ENCODE results near the gene RASSF6.
"Not testable (repeated sequence)": the region's sequence is repeated elsewhere in the genome, so short reads cannot be mapped to it uniquely, and the experiment has no call there.

Gene RASSF6

DNA sequence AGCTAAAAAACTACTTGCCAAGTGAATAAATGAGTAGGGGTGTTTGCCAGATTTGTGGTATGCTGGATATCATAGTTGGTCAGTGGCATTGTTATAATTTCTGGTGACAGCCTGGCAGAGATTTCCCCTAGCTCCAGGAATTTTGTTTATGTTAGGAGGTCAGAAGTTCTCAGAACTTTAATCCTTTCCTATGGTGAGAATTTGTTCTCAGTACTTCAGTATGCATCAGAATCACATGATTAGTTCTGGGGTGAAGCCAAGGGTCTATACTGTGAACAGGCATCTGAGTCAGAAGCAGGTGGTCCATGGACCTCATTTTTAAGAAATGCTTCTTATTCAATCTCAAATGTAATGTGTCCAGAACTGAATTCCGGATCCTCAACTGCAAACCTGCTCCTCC lies 10.5 kb downstream of the RASSF6 start:
- DNase-seq, result no peak

DNA sequence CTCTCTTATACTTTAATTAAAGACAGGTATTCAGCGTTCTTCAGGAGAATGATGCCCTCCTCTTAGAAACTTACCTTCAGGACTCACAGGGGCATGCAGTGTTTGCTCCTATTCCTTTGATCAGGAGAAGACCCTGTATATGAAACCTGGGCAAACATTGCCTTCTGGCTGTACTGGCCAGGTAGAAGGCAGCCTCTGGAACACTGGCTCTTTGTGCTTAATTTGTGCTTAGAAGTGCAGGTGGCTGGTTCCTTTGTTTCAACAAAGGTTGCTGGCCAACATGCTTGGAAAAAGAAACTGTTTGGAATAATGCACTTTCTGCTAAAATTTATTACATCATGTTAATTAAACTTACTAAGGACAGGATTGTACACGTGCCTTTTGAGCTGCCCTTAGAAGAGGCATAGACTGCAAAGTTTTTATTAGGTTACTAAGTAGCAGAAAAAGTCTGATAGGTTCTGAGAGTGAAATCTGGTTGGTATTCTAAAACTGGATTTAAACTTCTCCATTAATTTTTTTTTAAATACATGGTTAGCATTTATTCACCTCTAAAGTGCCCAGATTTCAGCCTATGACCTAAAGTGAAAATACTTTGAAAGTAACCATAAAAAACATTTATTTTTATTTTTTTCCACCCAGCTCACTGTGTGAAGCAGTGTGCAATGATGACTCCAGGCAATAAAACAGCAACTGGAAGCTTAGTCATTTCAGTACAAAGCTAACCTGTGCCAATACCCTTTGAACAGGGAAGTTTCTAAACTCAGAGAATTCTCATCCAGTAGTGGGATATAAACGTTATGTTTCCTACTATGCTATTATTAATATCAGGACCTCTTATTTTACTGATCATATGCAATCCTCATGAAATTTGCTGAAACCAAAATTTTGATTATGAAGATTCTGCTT lies 11.3 kb downstream of the RASSF6 start:
- DNase-seq, result no peak

DNA sequence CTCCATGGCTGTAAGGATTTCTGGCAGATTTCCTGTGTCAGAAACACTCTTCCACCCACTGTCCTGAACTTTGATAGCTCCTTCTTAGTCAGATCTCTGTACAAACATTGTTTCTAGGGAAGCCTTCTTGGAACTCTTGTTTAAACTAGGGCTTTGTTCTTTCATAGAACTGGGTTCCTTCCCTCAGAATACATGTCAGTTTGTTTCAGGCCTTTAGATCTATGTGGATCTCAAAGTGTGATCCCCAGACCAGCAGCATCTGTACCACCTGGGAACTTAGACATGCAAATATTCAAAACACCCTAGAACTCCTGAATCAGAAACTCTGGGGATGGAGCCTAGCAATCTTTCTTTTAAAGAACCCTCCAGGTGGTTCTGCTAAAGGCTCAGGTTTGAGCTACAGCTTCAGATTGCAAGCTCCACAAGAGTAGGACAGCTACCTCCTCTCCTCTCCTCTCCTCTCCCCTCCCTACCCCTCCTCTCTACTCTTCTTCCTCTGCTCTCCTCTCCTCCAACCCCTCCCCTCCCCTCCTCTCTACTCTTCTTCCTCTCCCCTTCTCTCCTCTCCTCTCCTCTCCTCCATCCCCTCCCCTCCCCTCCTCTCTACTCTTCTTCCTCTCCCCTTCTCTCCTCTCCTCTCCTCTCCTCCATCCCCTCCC lies 12.7 kb downstream of the RASSF6 start:
- DNase-seq, result no peak

DNA sequence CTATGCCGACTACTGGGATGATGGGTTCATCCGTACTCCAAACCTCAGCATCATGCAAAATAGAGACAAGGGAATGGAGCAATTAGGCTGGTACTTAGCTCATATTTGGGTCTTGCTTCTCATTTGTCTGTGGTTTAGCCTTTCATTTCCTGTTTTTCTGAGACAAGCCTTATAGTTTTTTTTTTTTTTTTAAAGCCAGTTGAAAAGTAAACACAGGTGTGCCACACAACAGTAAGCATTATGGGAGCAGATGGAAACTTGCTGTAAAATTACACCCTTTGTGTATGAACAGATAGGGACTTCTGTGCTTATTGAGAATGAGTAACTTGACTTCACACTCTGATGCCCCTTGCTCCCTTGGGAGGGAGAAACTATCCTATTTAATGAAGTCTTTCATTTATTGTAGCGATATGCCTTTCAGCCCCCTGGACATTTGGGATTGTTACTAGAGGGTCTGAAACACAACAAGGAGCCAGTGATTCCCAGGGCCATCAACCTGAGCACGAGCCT lies 13.7 kb downstream of the RASSF6 start:
- no peak for DNase-seq

DNA sequence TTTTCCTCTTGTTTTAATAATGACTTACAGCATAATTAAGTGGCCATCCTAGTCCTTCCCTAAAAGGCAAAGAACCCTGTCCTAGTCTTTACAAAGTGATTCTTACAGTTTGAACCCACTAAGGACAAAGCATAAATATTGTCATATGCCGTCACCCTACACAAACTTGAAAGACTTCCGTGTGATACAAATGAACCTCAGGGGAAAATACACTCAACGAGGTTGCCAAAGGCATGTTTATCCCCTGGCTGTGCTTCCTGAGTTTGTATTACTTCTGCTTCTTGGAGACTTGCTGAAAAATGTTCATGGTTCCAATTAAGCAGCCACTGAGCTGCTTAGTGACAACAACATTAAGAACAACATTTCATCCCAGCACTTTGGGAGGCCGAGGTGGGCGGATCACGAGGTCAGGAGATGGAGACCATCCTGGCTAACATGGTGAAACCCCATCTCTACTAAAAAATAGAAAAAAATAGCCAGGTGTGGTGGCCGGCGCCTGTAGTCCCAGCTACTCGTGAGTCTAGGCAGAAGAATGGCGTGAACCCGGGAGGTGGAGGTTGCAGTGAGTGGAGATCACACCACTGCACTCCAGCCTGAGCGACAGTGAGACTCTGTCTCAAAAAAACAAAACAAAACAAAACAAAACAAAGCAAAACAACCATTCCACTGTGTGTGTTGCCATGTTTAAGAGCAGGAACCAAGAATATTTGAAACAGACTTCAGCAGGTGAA lies 16.2 kb downstream of the RASSF6 start:
- no peak for DNase-seq

DNA sequence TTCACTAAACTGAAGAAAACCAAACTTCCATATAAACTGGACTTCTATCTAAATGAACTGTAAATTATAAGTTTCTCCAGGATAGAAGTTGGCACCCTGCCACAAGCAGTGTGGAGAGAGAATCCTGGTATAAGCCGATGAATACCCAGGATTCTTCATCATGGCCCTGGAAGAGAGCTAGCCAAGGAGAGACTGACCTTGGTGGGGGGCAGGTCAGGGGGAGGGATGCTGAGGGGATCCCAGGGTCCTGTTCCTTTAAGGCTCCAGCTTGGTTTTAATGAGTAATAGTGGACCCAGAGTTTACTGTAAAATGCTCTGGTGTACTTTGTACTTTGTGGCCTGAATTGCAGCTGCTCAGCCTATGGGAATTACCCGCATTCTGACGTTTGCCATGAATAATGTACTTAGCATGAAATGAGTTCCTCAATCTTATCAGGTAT lies 16.9 kb downstream of the RASSF6 start:
- no peak for DNase-seq

DNA sequence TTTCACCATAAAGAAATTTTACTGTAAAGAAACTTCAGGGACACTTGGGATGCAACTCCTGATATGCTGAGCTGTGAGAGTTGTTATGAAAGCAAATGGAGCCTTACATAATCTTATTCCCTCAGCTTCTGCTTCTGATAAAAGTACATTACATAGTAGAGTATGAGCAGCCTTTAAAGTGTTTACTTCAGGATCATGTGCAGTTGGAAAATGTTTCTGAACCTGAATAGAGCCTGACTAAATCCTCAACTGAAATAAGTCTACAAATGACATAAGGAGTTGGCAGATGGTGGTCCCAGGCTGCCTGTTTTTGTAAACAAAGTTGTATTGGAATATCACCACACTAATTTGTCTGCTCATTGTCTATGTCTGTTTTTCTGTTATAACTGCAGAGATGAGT lies 19.3 kb downstream of the RASSF6 start:
- no peak for DNase-seq

DNA sequence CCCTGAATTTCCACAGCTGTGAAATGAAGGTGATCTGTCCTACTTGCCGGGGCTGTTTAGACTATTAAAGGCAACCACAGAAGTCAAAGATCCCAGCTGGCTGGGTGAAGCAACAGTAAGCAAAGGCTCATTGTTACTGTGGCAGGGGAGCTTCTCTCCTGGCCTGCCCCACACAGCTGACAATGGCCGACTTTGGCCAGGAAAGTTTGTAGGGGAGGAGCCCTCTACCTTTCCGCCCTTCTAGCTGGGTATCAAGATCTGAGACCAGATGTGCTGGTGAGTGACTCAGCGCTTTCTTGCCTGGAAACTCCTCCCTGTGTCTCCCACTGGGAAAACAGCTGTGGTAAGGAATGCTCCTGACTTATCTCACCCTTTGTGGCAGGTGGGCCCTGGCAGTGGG lies 21.1 kb downstream of the RASSF6 start:
- no peak for DNase-seq

DNA sequence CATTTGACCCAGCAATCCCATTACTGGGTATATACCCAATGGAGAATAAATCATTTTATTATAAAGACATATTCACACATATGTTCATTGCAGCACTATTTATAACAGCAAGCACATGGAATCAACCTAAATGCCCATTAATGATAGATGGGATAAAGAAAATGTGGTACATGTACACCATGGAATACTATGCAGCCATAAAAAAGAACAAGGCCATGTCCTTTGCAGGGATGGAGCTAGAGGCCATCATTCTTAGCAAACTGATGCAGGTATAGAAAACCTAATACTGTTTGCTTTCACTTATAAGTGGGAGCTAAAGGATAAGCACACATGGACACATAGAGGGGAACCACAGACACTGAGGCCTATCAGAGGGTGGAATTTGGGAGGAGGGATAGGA lies 22.6 kb downstream of the RASSF6 start:
- no peak for DNase-seq

DNA sequence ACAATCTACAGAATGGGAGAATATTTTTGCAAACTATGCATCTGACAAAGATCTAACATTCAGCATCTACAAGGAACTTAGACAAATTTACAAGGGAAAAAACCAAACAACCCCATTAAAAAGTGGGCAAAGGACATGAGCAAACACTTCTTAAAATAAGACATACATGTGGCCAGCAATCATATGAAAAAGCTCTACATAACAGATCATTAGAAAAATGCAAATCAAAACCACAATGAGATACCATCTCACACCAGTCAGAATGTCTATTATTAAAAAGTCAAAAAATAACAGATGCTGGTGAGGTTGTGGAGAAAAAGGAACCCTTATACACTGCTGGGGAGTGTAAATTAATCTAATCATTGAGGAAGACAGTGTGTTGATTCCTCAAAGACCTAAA lies 23.1 kb downstream of the RASSF6 start:
- not testable (repeated sequence) for DNase-seq

DNA sequence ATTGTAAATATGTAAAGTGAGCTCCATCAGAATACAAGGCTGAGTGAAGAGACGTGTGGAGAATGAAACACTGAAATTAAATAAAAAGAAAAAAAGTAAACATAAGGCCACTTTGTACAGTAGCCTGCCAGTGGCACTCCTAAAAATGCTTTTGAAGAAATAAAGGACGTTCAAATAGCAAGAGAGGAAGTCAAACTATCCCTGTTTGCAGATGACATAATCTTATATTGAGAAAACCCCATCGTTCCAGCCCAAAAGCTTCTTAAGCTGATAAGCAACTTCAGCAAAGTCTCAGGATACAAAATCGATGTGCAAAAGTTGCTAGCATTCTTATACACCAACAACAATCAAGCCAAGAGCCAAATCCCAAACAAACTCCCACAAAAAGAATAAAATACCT lies 24.2 kb downstream of the RASSF6 start:
- DNase-seq, result no peak

DNA sequence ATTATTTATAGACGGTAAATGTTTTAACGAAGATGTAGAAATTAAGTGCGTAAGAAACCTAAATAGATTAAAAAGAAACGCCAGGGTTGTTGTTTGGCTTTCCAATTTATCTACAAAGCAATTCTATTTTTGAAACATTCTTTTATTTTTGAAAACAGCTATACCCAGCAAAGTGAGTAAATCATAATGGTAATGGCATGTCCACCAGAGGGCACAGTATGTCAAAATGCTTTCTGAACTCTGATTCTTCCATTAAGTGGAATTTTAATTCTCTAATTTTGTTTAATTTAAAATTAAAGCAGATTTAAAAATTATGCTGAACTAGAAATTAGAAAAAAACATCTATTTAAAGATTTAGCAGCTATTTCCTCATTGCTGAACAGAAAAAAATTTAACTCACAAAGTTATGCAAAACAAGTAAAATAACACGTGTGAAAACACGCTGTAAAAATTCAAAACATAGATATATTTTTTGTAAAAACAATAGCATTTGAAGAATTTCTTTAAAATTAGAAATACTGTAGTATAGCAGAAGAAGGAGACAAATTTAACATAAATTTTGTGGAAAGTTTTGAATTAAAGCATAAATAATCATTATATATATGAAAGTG lies 26.5 kb downstream of the RASSF6 start:
- DNase-seq, result no peak

DNA sequence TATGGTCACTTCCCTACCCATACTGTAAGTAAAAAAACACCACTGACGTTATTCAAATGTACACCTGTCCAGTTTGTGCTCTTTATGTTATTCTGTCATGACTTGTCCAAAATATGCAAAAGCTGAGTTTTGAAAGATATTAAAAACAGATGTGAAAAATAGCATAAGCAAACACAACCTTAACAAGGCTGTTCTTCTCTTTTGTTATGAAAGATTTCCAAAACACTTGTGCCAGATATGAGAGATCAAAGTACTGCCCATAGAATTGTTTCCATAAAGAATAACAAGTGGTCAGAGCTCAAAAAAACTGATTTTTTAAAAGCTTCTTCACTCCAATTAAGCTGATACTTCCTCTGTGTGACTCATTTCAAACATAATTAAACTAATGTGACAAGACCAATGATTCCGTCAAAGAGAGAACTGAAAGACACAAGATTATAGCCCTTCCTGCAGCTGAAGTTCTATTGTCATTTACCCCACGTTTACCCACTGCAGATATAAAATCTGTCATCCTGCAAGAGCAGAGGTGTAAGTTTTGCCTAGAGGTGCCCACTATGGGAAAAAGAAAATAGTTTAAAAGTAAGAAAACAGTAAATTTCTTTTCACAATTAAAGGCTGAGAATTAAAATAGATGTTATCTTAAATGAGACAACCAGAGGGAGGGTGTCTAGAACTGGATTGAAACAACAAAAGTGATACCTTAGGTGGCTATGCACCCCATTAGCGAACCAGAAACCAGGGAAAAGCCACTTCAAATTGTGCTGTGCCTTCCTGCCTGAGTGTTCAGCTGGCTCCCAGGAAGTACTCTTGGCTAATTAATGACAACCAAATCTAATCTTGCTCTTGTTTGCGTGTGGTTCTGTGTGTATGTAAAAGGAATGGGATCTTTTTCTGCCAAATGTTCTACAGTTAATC lies 30.1 kb downstream of the RASSF6 start:
- DNase-seq, result no peak

DNA sequence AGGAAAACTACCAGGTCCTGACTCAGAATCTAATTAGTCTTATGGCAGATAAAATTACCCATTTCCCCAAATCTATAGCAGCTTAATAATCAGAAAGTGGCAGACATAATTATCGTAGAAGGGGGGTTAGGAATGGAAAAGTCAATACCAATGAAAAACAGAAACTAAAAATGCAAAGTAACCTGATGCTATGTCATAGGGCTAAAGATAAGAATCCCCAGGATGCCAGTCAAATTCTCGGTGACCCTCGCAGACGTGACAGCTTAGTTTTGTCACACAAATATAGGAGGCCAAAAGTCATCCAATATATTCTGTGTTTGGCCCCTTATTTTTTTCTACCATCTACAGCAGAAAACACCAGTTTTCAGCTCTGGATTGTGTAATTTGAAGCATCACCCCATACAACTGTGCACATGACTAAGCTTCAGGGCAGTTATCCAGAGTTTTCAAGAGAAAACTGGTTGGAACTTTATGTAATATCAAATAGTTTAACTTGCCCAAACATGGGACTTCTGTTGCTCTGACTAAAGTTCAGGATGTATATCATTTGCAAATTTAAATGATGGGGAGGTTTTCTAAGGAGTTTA lies 30.9 kb downstream of the RASSF6 start:
- no peak for DNase-seq

DNA sequence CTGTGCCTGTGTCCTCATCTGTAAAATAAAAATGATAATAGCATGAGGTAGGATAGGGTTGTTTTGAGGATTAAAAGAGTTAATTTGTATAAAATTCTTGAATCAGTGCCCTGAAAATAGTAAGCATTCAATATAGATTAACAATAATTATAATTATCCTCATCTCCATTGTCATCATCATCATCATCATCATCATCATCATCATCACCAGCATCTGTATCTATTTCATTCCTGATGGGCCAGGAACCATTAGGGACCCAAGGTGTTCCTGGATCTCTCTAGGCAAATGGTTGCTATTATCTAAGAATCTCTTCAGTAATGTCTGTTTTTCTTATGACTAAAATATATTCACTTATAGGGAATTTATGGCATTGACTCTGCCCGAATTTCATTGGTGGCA lies 31.6 kb downstream of the RASSF6 start:
- DNase-seq, result no peak

DNA sequence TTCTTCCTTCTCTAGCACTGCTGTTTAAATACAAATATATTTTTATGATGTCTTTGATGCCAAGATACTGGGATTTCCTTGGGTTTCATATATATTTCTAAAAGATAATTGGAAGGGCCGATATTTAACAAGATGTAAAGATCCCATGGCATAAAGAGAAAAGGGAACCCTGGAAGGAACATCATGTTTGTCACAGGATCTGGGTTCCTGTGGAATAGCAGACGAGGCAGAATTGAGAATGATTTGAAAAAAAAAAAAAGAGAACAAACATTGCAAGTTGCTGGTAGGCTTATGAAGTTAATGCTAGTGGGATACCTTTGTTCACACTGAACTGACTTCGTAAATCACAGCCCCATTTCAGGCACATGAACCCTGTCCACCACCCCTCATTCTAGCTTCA lies 33.6 kb downstream of the RASSF6 start:
- no peak for DNase-seq

DNA sequence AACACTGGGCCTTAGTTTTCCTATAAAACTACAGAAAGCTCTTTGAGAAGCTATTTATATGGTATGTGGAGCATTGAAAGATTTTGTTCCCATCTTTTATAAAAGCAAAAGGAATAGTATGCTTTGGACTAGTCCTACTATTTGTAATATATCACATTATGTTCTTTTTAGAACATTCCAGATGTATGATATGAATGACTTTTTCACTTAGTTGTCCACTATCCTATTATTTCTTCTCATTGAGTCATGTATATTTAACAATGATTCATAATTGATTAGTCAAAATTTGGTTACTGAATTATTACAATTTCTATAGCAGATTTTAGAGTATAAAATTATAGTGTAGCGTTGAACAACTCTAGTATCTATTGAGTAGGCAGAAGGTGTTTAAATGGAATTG lies 34.2 kb downstream of the RASSF6 start:
- no peak for DNase-seq

DNA sequence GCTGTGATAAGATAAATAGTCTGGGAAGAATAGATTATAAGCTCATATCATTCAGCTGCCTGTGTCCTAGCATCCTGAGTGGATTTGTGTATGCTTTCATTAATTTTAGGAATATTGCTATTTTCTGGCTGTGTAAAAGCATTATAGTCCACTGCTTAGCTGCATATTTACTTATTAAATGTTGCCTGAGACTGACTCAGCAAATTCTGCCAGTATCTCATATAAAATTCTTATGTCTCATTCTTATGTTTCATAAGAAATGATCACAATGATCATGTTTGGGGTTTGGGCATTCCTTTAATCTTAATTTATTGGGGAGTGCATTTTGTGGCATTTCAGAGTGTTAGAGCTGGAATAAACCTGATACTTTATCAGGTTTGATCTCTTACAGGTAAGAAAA lies 34.9 kb downstream of the RASSF6 start:
- no peak for DNase-seq

DNA sequence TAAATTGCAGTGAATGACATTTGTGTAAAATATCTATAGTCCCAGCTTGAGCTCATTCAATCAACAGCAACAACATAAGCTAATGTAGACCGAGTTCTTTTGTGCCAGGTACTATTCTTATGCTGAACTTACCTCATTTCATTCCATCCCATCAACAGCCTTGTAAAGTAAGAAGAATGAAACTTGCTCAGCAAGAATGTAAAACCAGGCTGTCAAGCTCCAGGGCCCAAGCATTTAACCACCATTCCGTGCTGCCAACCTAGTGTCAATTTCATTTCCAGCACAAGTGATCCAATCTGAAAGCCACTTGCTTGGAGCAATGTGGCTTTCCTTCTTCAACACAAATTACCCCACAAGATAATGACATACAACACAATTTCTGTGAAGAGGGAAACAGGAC lies 36.6 kb downstream of the RASSF6 start:
- DNase-seq, result no peak

DNA sequence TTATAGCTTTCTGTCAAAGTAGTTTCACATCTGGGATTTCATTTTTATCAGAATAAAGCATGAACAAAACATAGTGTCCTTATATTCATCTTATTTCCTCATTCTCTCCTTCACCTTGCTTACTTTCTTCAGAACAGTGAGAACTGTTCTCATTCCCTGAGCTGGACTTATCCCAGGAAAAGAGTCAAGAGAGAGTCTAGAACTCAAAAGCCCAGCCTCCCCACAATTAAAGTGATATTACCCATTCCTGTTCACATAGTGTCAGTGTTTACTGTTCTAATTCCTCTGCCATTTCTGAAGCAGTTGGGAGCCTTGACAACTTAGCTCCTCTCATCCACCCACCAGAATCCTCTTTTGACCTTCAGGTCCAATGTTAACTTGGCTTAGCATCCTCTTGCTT lies 42.9 kb downstream of the RASSF6 start:
- no peak for DNase-seq

DNA sequence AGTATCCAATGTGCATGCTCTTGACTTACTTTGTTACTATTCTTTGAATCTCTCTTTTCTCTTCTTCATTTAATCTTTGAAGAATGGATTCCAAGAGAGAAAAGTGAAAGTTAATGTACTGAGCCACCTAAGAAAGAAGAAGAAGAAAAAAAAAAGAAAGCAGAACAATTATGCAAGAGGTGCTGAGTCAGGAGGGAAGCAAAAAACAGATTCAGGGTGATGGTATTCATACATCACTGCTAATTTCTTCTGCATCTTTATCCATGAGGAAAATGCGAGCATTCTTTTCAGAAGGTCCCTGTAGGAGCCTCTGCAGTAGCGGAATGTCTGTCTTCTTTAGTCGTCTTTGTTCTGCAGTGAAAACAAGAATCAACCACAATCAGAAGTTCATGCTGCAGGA lies 43.9 kb downstream of the RASSF6 start:
- DNase-seq, result no peak

DNA sequence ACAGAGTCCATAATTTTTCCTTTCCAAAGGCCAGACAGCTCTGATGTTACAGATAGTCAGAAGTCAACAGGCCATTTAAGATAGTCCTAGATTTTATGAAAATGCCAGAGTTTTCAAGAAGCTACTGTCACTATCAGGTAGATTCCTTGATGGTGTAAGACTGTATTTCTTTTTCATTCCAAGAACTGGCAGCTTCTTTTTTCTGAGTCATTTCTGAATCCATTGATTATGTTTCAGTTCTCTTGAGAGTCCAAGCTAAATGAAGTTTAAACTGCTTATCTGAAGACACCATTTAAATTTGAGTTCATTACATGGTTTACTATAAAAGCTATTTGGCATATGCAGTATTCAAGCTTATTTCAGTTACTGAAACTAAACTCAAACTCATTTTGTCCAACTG lies 44.6 kb downstream of the RASSF6 start:
- DNase-seq, result no peak
